ENCODE data around the gene TTN.

GRCh38 chr2:178783889-178784288 is 23.3 kb downstream of the TTN start:
- TF ChIP-seq CTCF (conservative IDR thresholded peaks at IDR 0.05; ENCODE audit: low read depth, low read length) (no peak), NFE2L2 (IDR thresholded peaks at IDR 0.05; ENCODE audit: low read depth, low read length) (no peak), POLR2A (IDR thresholded peaks at IDR 0.05; ENCODE audit: low read depth, low read length) (no peak), RFX5 (IDR thresholded peaks at IDR 0.05; ENCODE audit: low read depth, low read length) (no peak), ELK1 (IDR thresholded peaks at IDR 0.05; ENCODE audit: borderline replicate concordance, low read depth, low read length) (no peak)

All from IMR-90 (cell line).